GM23338 (cell line): ENCODE measurements around the gene ARSI. TPM values are rescaled to one million over a fixed set of nuclear protein-coding genes. Genes with fewer than 3 reads are reported as not detected.

Experiments
- ATAC-seq: fragments of 200-7000 bp; cut with Tn5 transposase; 3 replicates; pipeline ENCODE4 v1.9.1; 2020
- DNase-seq: peaks from one replicate; pipeline ENCODE4 v3.0.0-alpha.2; 2015; ENCODE audit warnings: low spot score
- H2AFZ ChIP-seq: fragments of 200-600 bp; sonication (generic); 2 replicates; pipeline ENCODE4 v1.8.0; 2016; ENCODE audit warnings: antibody characterized with exemption, mild to moderate bottlenecking, moderate library complexity
- H3F3A ChIP-seq: fragments of 200-600 bp; sonication (generic); replicated peaks from 2 replicates; pipeline ENCODE4 v1.8.0; 2017; ENCODE audit warnings: antibody characterized with exemption, mixed run types, low read depth
- H3K27ac ChIP-seq: fragments of 200-600 bp; sonication (generic); 2 replicates; pipeline ENCODE4 v1.6.1; 2016; ENCODE audit warnings: low read depth
- H3K27me3 ChIP-seq: fragments of 200-600 bp; sonication (generic); 2 replicates; pipeline ENCODE4 v1.8.0; 2016; ENCODE audit warnings: mild to moderate bottlenecking, mixed run types, moderate library complexity; ENCODE audit not compliant: insufficient read depth
- H3K36me3 ChIP-seq: fragments of 200-600 bp; sonication (generic); 2 replicates; pipeline ENCODE4 v1.8.0; 2016; ENCODE audit warnings: mild to moderate bottlenecking; ENCODE audit not compliant: insufficient read depth
- H3K4me1 ChIP-seq: fragments of 200-600 bp; sonication (generic); 2 replicates; pipeline ENCODE4 v1.8.0; 2016; ENCODE audit warnings: mild to moderate bottlenecking, moderate library complexity; ENCODE audit not compliant: insufficient read depth
- H3K4me2 ChIP-seq: fragments of 200-600 bp; sonication (generic); 2 replicates; pipeline ENCODE4 v1.7.1; 2017; ENCODE audit warnings: mixed run types
- H3K4me3 ChIP-seq: fragments of 200-600 bp; sonication (generic); 2 replicates; pipeline ENCODE4 v1.6.1; 2016; ENCODE audit warnings: mixed run types
- H3K79me2 ChIP-seq: fragments of 200-600 bp; sonication (generic); replicated peaks from 2 replicates; pipeline ENCODE4 v1.8.0; 2017; ENCODE audit warnings: mild to moderate bottlenecking; ENCODE audit not compliant: insufficient read depth
- H3K9me2 ChIP-seq: fragments of 200-600 bp; sonication (generic); 2 replicates; pipeline ENCODE4 v1.8.0; 2017; ENCODE audit not compliant: insufficient read depth
- H4K20me1 ChIP-seq: fragments of 200-600 bp; sonication (generic); replicated peaks from 2 replicates; pipeline ENCODE4 v1.8.0; 2017; ENCODE audit warnings: mild to moderate bottlenecking; ENCODE audit not compliant: insufficient read depth
- H3K27ac Mint-ChIP-seq: 2 replicates; pipeline ENCODE4 v1.8.0; 2020; ENCODE audit warnings: inconsistent platforms, mild to moderate bottlenecking, moderate library complexity, mixed read lengths
- H3K27me3 Mint-ChIP-seq: 3 replicates; pipeline ENCODE4 v1.8.0; 2022; ENCODE audit warnings: low read depth, mild to moderate bottlenecking, moderate library complexity, mixed read lengths, inconsistent platforms; ENCODE audit not compliant: insufficient read depth, poor library complexity
- H3K36me3 Mint-ChIP-seq: 3 replicates; pipeline ENCODE4 v1.8.0; 2021; ENCODE audit warnings: low read depth, mild to moderate bottlenecking, inconsistent platforms, moderate library complexity, mixed read lengths
- H3K4me1 Mint-ChIP-seq: 3 replicates; pipeline ENCODE4 v1.8.0; 2020; ENCODE audit warnings: mild to moderate bottlenecking, inconsistent platforms, mixed read lengths
- H3K4me3 Mint-ChIP-seq: 3 replicates; pipeline ENCODE4 v1.8.0; 2021; ENCODE audit warnings: moderate library complexity, mild to moderate bottlenecking, inconsistent platforms, mixed read lengths
- H3K9me3 Mint-ChIP-seq: 3 replicates; pipeline ENCODE4 v1.8.0; 2020; ENCODE audit warnings: moderate library complexity, mild to moderate bottlenecking, inconsistent platforms, mixed read lengths
- CREB1 ChIP-seq: fragments of 250-450 bp; sonication (Bioruptor Pico); IDR thresholded peaks from 2 replicates; pipeline ENCODE4 v1.5.0; 2020; ENCODE audit warnings: low read depth, mild to moderate bottlenecking, moderate library complexity
- CTCF ChIP-seq, 2 experiments: fragments of 200-600 bp in 1 of 2; sonication (generic) in 1 of 2; conservative IDR thresholded peaks; 2 replicates each; pipeline versions ENCODE4 v1.5.1 to v1.6.1; 2016 to 2017; ENCODE audit warnings: antibody characterized with exemption in 2 of 2, low read depth in 2 of 2, mild to moderate bottlenecking in 2 of 2, moderate library complexity in 1 of 2
- JUNB ChIP-seq: IDR thresholded peaks from one replicate; pipeline ENCODE4 v1.6.1; 2016; ENCODE audit warnings: antibody characterized with exemption; ENCODE audit not compliant: unreplicated experiment
- NANOG ChIP-seq: IDR thresholded peaks from 2 replicates; pipeline ENCODE4 v1.6.1; 2016; ENCODE audit warnings: antibody characterized with exemption, borderline replicate concordance
- POLR2AphosphoS5 ChIP-seq: IDR thresholded peaks from 2 replicates; pipeline ENCODE4 v1.6.1; 2016; ENCODE audit warnings: antibody characterized with exemption, low read depth
- STAT1 ChIP-seq: IDR thresholded peaks from one replicate; pipeline ENCODE4 v1.6.1; 2016; ENCODE audit warnings: antibody characterized with exemption; ENCODE audit not compliant: unreplicated experiment
- ZNF114 ChIP-seq: fragments of 250-450 bp; sonication (Bioruptor Pico); IDR thresholded peaks from 2 replicates; pipeline ENCODE4 v1.5.0; 2020; ENCODE audit warnings: mild to moderate bottlenecking, moderate library complexity
- polyA plus RNA-seq: library from polyadenylated mRNA; unstranded; fragments of >200 nt; fragmentation: Nextera tagmentation; extraction: Ambion mirVana; gene quantifications from 2 replicates; pipeline ENCODE4 v1.2.1, GENCODE V29; 2016
- total RNA-seq: library from RNA; depleted of rRNA; stranded (reverse); fragments of >200 nt; shearing (Covaris generic); gene quantifications from 2 replicates; pipeline ENCODE4 v1.2.3, GENCODE V29; 2014
- TF ChIP-seq, protein P1 (sequence below): fragments of 250-450 bp; sonication (Bioruptor Pico); IDR thresholded peaks from 2 replicates; pipeline ENCODE4 v1.5.0; 2020; ENCODE audit warnings: mild to moderate bottlenecking, moderate library complexity
- TF ChIP-seq, protein P2 (sequence below): IDR thresholded peaks from one replicate; pipeline ENCODE4 v1.6.1; 2018; ENCODE audit warnings: antibody characterized with exemption; ENCODE audit not compliant: unreplicated experiment

Gene ARSI
- total and polyA plus RNA-seq, 2 experiments from 2014 or later: 0.99 to 6.9 TPM

DNA sequence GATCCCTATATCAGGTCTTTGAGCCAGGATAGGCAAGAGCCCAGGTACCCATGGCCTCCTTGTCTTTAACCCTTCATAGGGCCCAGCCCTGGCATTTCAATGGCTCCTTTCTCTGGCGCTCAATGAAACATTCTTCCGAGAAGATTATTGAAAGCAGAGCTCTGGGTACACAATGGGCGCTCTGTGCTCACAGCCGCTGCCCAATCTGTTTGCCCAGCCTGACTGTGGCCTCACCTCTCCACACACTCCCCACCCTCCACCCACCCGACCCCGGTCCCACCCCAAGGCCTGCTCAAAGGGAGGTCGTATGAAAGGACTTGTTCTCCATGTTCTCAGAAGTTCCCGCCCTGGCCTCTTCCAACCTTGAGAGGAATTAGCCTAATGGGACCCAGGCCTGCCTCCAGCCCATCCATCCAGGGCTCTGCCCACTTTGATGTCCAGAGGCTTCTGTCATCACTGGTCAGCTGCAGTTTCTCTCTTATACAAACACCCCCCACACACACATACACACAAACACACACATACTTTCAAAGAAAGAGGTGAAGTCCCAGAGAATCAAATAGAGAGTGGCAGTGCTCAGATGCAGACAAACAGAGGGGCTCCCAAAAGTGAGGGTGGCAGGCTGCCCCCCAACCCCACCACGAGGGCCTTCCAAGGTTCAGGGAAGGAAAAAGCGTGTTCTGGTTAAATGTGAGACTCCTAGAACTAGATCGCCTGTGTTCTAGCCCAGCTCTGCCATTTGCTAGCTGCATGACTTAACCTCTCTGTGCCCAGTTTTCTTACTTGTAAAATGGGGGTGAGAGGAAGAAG lies 5.1 kb upstream of the ARSI start:
- Histone ChIP-seq H3K4me1 (peaks cover 35% of the 10 kb centered on the region), H3K9me2 (no peaks in the 10 kb centered on the region), H3F3A (peaks cover 7% of the 10 kb centered on the region; the same call in 1 of the 2 replicates), H3K27ac (no peak overlapping the region), H3K79me2 (no peaks in the 10 kb centered on the region), H3K4me3 (no peak overlapping the region), H2AFZ (no peak overlapping the region), H3K36me3 (no peaks in the 10 kb centered on the region), H3K4me2 (no peak overlapping the region), H4K20me1 (no peaks in the 10 kb centered on the region), H3K27me3 (no peaks in the 10 kb centered on the region)
- Mint-ChIP-seq H3K36me3 (no peaks in the 10 kb centered on the region), H3K27ac (no peak overlapping the region), H3K27me3 (peaks cover 3% of the 10 kb centered on the region), H3K4me3 (no peak overlapping the region), H3K9me3 (no peaks in the 10 kb centered on the region), H3K4me1 (peaks cover 38% of the 10 kb centered on the region)
- TF ChIP-seq, protein P1, sequence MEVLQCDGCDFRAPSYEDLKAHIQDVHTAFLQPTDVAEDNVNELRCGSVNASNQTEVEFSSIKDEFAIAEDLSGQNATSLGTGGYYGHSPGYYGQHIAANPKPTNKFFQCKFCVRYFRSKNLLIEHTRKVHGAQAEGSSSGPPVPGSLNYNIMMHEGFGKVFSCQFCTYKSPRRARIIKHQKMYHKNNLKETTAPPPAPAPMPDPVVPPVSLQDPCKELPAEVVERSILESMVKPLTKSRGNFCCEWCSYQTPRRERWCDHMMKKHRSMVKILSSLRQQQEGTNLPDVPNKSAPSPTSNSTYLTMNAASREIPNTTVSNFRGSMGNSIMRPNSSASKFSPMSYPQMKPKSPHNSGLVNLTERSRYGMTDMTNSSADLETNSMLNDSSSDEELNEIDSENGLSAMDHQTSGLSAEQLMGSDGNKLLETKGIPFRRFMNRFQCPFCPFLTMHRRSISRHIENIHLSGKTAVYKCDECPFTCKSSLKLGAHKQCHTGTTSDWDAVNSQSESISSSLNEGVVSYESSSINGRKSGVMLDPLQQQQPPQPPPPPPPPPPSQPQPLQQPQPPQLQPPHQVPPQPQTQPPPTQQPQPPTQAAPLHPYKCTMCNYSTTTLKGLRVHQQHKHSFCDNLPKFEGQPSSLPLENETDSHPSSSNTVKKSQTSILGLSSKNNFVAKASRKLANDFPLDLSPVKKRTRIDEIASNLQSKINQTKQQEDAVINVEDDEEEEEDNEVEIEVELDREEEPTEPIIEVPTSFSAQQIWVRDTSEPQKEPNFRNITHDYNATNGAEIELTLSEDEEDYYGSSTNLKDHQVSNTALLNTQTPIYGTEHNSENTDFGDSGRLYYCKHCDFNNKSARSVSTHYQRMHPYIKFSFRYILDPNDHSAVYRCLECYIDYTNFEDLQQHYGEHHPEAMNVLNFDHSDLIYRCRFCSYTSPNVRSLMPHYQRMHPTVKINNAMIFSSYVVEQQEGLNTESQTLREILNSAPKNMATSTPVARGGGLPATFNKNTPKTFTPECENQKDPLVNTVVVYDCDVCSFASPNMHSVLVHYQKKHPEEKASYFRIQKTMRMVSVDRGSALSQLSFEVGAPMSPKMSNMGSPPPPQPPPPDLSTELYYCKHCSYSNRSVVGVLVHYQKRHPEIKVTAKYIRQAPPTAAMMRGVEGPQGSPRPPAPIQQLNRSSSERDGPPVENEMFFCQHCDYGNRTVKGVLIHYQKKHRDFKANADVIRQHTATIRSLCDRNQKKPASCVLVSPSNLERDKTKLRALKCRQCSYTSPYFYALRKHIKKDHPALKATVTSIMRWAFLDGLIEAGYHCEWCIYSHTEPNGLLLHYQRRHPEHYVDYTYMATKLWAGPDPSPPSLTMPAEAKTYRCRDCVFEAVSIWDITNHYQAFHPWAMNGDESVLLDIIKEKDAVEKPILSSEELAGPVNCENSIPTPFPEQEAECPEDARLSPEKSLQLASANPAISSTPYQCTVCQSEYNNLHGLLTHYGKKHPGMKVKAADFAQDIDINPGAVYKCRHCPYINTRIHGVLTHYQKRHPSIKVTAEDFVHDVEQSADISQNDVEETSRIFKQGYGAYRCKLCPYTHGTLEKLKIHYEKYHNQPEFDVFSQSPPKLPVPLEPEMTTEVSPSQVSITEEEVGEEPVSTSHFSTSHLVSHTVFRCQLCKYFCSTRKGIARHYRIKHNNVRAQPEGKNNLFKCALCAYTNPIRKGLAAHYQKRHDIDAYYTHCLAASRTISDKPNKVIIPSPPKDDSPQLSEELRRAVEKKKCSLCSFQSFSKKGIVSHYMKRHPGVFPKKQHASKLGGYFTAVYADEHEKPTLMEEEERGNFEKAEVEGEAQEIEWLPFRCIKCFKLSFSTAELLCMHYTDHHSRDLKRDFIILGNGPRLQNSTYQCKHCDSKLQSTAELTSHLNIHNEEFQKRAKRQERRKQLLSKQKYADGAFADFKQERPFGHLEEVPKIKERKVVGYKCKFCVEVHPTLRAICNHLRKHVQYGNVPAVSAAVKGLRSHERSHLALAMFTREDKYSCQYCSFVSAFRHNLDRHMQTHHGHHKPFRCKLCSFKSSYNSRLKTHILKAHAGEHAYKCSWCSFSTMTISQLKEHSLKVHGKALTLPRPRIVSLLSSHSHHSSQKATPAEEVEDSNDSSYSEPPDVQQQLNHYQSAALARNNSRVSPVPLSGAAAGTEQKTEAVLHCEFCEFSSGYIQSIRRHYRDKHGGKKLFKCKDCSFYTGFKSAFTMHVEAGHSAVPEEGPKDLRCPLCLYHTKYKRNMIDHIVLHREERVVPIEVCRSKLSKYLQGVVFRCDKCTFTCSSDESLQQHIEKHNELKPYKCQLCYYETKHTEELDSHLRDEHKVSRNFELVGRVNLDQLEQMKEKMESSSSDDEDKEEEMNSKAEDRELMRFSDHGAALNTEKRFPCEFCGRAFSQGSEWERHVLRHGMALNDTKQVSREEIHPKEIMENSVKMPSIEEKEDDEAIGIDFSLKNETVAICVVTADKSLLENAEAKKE (CRISPR knock-in tag): no peak
- TF ChIP-seq ZNF114 (CRISPR knock-in tag): no peak
- TF ChIP-seq CTCF (conservative IDR thresholded peaks at IDR 0.05; ENCODE audit: low read depth in 2 of 2): no peak
- TF ChIP-seq POLR2AphosphoS5: no peak
- no peak for TF ChIP-seq CREB1 (CRISPR knock-in tag)
- TF ChIP-seq, protein P2, sequence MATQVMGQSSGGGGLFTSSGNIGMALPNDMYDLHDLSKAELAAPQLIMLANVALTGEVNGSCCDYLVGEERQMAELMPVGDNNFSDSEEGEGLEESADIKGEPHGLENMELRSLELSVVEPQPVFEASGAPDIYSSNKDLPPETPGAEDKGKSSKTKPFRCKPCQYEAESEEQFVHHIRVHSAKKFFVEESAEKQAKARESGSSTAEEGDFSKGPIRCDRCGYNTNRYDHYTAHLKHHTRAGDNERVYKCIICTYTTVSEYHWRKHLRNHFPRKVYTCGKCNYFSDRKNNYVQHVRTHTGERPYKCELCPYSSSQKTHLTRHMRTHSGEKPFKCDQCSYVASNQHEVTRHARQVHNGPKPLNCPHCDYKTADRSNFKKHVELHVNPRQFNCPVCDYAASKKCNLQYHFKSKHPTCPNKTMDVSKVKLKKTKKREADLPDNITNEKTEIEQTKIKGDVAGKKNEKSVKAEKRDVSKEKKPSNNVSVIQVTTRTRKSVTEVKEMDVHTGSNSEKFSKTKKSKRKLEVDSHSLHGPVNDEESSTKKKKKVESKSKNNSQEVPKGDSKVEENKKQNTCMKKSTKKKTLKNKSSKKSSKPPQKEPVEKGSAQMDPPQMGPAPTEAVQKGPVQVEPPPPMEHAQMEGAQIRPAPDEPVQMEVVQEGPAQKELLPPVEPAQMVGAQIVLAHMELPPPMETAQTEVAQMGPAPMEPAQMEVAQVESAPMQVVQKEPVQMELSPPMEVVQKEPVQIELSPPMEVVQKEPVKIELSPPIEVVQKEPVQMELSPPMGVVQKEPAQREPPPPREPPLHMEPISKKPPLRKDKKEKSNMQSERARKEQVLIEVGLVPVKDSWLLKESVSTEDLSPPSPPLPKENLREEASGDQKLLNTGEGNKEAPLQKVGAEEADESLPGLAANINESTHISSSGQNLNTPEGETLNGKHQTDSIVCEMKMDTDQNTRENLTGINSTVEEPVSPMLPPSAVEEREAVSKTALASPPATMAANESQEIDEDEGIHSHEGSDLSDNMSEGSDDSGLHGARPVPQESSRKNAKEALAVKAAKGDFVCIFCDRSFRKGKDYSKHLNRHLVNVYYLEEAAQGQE: no peak
- TF ChIP-seq STAT1: no peak
- TF ChIP-seq JUNB: no peak
- TF ChIP-seq NANOG: no peak
- ATAC-seq: no peak
- no peak for DNase-seq
